CD4-positive, alpha-beta memory T cell (primary cell): ENCODE data around the gene PPP2R3B. TPM values are rescaled to one million over a fixed set of nuclear protein-coding genes. Genes with fewer than 3 reads are reported as not detected.
A peak's percentile ranks its signal among the peaks of the same experiment; 100 is the strongest.

ENCODE experiments used
- CTCF ChIA-PET: fragments of 350-600 bp; sonication (Branson Sonifier 250); formaldehyde crosslinking; loops from one replicate; lab custom pipeline; 2021; ENCODE audit warnings: inconsistent platforms; ENCODE audit not compliant: partially characterized antibody; lab: Charles Lee
- POLR2A ChIA-PET: fragments of 350-600 bp; sonication (Branson Sonifier 250); formaldehyde crosslinking; loops from one replicate; lab custom pipeline; 2021; ENCODE audit not compliant: partially characterized antibody; lab: Charles Lee
- DNase-seq, 5 donors: peaks; one replicate each; pipeline versions ENCODE4 v3.0.0 to v3.0.0-alpha.2; 2020 to 2022; ENCODE audit warnings: mixed read lengths in 1 of 5
- H3K27ac ChIP-seq: one replicate; pipeline ENCODE4 v1.7.0; 2013; ENCODE audit warnings: low read depth, low read length
- H3K27me3 ChIP-seq: 2 replicates; pipeline ENCODE4 v1.7.0; 2013; ENCODE audit warnings: mild to moderate bottlenecking, low read length, moderate library complexity; ENCODE audit not compliant: insufficient read depth
- H3K36me3 ChIP-seq: 2 replicates; pipeline ENCODE4 v1.7.0; 2013; ENCODE audit warnings: mild to moderate bottlenecking, low read length, moderate library complexity; ENCODE audit not compliant: insufficient read depth
- H3K4me1 ChIP-seq: 2 replicates; pipeline ENCODE4 v1.7.0; 2013; ENCODE audit warnings: mild to moderate bottlenecking, low read length, moderate library complexity; ENCODE audit not compliant: insufficient read depth
- H3K4me3 ChIP-seq, 2 donors: one replicate each; pipeline ENCODE4 v1.7.0; 2013; ENCODE audit warnings: low read length in 2 of 2, mild to moderate bottlenecking in 1 of 2
- H3K9me3 ChIP-seq, 2 donors: one replicate each; pipeline ENCODE4 v1.7.0; 2013; ENCODE audit warnings: low read length in 2 of 2, control low read depth in 1 of 2; ENCODE audit not compliant: control insufficient read depth in 1 of 2
- H3K27ac Mint-ChIP-seq, 7 donors: one replicate each; pipeline ENCODE4 v1.8.0; 2020 to 2021; ENCODE audit warnings: mixed read lengths in 7 of 7, mild to moderate bottlenecking in 6 of 7, inconsistent platforms in 3 of 7, moderate library complexity in 3 of 7
- H3K27me3 Mint-ChIP-seq, 2 donors: one replicate each; pipeline ENCODE4 v1.8.0; 2020 to 2021; ENCODE audit warnings: mixed read lengths in 2 of 2
- H3K36me3 Mint-ChIP-seq, 2 donors: one replicate each; pipeline ENCODE4 v1.8.0; 2020 to 2021; ENCODE audit warnings: mixed read lengths in 2 of 2, inconsistent platforms in 1 of 2, mild to moderate bottlenecking in 1 of 2
- H3K4me1 Mint-ChIP-seq, 4 donors: one replicate each; pipeline ENCODE4 v1.8.0; 2020 to 2021; ENCODE audit warnings: mixed read lengths in 4 of 4, mild to moderate bottlenecking in 1 of 4
- H3K4me3 Mint-ChIP-seq, 8 donors: one replicate each; pipeline ENCODE4 v1.8.0; 2020 to 2021; ENCODE audit warnings: mixed read lengths in 8 of 8, mild to moderate bottlenecking in 7 of 8, moderate library complexity in 6 of 8, inconsistent platforms in 3 of 8
- H3K9me3 Mint-ChIP-seq, 8 donors: one replicate each; pipeline ENCODE4 v1.8.0; 2020 to 2021; ENCODE audit warnings: mixed read lengths in 8 of 8, mild to moderate bottlenecking in 5 of 8, inconsistent platforms in 3 of 8, moderate library complexity in 1 of 8
- intact Hi-C: fragments of 100-400 bp; cut with micrococcal nuclease; formaldehyde crosslinking; loops from one replicate; pipeline ENCODE4 v1.15.1; 2023
- polyA plus RNA-seq, 2 donors: library from polyadenylated mRNA; unstranded; fragments of 300-500 nt; fragmentation: Illumina TruSeq; gene quantifications; one replicate each; pipeline ENCODE4 v1.2.3, GENCODE V29; 2021
- total RNA-seq, 2 experiments: library from RNA; stranded (reverse); gene quantifications; one replicate each; pipeline ENCODE4 v1.2.3, GENCODE V29; 2021

The PPP2R3B gene
- total and polyA plus RNA-seq, 4 experiments from 2014 or later, result 8.0 to 45.2 (median 25.3) TPM

DNA sequence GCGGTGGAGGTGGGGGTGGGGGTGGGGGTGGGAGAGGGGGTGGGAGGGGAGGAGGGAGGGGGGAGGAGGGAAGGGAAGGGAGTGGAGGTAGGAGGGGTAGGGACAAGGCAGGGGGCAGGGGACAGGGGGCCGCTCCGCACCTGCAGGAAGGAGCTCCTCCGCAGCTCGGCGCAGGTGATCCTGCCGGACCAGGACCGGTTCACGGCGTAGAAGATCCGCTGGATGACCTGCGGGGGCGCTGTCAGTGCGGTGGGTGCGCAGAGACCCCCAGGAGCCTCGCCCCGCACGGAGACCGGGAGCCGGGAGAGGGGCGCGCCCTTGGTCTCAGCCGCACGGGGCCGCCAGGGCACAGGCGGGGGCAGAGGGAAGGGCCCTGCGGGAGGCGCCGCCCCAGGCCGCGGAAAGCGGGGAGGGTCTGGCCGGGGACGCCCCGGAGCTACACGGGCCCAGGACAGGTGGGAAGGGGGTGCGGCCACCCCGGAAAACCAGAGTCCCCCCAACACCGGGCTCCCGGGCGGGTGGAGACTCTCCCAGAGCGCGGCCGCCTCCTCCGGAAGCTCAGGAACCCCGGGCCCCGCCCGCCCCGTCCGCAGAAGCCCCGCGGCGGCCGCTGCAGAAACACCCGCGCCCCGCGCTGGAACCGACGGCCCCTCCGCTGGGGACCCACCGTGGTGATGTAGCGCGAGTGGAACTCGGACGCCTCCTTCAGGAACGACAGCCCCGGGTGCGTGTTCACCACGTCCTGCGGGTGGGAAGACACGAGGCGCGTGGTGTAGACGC is 40.5 kb downstream of the PPP2R3B start:
- H3K4me3 ChIP-seq, result no peak overlapping the region
- ChIA-PET CTCF (no interaction called here), POLR2A (no interaction called here)
- no peaks in the 10 kb centered on the region for H3K36me3 ChIP-seq
- no peaks in the 10 kb centered on the region for H3K27me3 ChIP-seq
- intact Hi-C loops, result no loop called here
- H3K36me3 Mint-ChIP-seq, result peaks cover 4 to 10% of the 10 kb centered on the region in 2 donors
- H3K27ac Mint-ChIP-seq, result no peak overlapping the region
- H3K9me3 ChIP-seq, result no peaks in the 10 kb centered on the region
- no peaks in the 10 kb centered on the region for H3K27me3 Mint-ChIP-seq
- no peak overlapping the region for H3K27ac ChIP-seq
- peaks cover 0 to 4% (median 0%) of the 10 kb centered on the region in 4 donors for H3K4me1 Mint-ChIP-seq
- DNase-seq, result no peak
- H3K4me1 ChIP-seq, result no peaks in the 10 kb centered on the region
- no peak overlapping the region for H3K4me3 Mint-ChIP-seq
- H3K9me3 Mint-ChIP-seq, result peaks cover 0 to 2% (median 0%) of the 10 kb centered on the region in 8 donors

DNA sequence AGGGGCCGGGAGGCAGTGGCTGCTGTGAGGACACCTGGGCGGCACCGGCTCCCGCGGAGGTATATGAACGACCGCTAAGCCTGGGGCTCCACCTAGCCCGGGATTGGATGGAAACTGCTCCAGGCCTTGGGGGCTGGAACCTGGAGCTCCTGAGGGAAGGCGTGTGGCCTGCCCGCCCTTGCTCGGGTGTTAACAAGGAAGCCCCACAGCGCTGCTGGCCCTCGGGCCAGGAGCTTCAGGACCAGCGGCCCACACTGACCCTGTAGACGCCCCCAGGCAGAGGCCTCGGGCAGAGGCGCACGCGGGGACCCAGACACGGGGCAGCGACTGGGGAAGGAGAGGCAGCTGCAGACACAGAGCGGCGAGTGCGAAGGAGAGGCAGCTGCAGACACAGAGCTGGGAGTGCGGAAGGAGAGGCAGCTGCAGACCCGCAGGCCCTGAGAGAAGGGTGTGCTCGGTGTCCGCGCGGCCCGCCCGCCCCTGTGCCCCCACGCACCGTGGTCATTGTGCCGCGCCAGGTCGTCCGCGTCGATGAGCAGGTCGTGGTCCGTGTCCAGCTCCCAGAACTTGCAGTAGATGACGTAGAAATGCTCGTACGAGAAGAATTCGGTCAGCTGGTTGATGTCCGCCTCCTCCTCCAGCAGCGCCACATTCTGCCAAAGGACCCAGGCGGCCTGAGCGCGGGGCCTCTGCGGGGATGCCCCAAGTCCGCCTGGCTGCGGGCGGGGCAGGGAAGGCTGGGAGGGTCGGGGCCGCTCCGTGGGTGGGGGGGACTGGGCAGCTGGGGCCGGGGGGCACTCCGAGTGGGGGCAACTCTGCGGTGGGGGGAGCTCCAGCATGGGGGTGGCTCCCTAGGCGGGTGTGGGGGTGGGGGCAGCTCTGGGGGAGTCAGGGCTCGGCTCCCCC is 41.4 kb downstream of the PPP2R3B start:
- Mint-ChIP-seq H3K9me3 (peaks cover 0 to 2% (median 0%) of the 10 kb centered on the region in 8 donors), H3K4me1 (peaks cover 0 to 2% (median 0%) of the 10 kb centered on the region in 4 donors), H3K4me3 (no peak overlapping the region), H3K27ac (no peak overlapping the region), H3K27me3 (no peaks in the 10 kb centered on the region), H3K36me3 (peaks cover 4 to 10% of the 10 kb centered on the region in 2 donors)
- H3K27ac ChIP-seq, result no peak overlapping the region
- no peak for DNase-seq
- H3K36me3 ChIP-seq, result no peaks in the 10 kb centered on the region
- H3K4me3 ChIP-seq, result no peak overlapping the region
- intact Hi-C loops, result no loop called here
- no peaks in the 10 kb centered on the region for H3K4me1 ChIP-seq
- ChIA-PET POLR2A (no interaction called here), CTCF (no interaction called here)
- no peaks in the 10 kb centered on the region for H3K27me3 ChIP-seq
- no peaks in the 10 kb centered on the region for H3K9me3 ChIP-seq

DNA sequence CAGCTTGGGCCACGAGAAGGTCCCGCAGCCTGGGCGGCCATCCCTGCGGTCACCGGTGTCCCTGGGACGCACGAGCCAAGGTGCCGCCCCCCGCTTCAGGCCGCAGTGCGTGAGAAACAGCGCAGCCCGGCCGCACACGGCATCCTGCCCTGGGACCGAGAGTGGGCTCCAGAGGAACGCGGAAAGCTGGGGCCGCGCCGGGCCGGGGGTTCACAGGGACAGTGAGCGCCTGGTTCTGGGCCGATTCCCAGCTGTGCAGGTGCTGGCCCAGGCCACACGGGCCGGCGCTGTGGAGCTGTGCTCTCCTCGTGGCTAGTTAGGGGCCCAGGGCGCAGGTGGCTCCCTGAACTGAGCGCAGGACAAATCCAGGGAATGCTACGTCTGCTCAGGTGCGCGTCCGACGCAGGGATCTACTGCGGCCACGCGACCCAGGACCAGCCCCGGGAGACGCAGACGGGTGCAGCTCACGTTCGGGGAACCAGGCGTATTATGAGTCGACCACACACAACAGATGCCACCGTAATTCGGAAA is 42.3 kb downstream of the PPP2R3B start:
- peaks cover 4 to 10% of the 10 kb centered on the region in 2 donors for H3K36me3 Mint-ChIP-seq
- no peak overlapping the region for H3K27ac Mint-ChIP-seq
- H3K9me3 Mint-ChIP-seq, result peaks cover 0 to 2% (median 0%) of the 10 kb centered on the region in 8 donors
- H3K4me1 Mint-ChIP-seq, result no peaks in the 10 kb centered on the region
- Histone ChIP-seq H3K4me1 (no peaks in the 10 kb centered on the region), H3K36me3 (no peaks in the 10 kb centered on the region), H3K27ac (no peak overlapping the region), H3K27me3 (no peaks in the 10 kb centered on the region), H3K9me3 (no peaks in the 10 kb centered on the region), H3K4me3 (no peak overlapping the region)
- DNase-seq, result no peak
- ChIA-PET CTCF (no interaction called here), POLR2A (no interaction called here)
- intact Hi-C loops, result no loop called here
- H3K27me3 Mint-ChIP-seq, result no peaks in the 10 kb centered on the region
- H3K4me3 Mint-ChIP-seq, result no peak overlapping the region

DNA sequence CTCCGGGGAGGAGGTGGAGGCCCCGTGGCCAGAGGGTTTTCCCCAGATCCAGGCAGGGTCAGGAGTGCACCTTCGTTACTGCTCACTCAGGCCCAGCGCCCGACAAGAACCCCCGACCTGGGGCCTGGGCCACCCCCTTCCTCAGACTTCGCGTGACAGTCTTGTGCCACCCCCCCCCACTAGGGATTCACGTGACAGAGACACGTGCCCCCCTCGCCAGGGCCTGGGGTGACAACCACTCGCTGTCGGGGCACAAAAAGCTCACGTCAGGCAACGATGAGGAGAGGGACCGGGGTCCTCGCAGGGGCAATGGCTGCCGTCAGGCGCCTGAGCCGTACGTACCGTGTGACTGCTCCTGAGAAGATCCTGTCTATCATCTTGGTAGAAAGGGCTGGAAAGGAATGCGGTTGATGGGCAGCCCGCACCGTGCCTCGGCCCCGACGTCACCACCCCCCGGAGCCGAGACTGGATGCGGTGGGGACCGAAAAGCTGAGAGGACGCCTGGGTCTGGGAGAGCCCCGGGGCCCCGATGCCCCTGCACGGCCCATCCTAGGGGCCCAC is 45.1 kb downstream of the PPP2R3B start:
- no peaks in the 10 kb centered on the region for H3K27me3 ChIP-seq
- POLR2A ChIA-PET, result no interaction called here
- H3K36me3 ChIP-seq, result no peaks in the 10 kb centered on the region
- Mint-ChIP-seq H3K27ac (no peak overlapping the region), H3K36me3 (peaks cover 12 to 16% of the 10 kb centered on the region in 2 donors), H3K4me1 (no peaks in the 10 kb centered on the region), H3K4me3 (no peak overlapping the region), H3K27me3 (no peaks in the 10 kb centered on the region), H3K9me3 (peaks cover 0 to 4% (median 0%) of the 10 kb centered on the region in 8 donors)
- H3K4me3 ChIP-seq, result no peak overlapping the region
- H3K9me3 ChIP-seq, result no peaks in the 10 kb centered on the region
- intact Hi-C loops, result no loop called here
- CTCF ChIA-PET, result no interaction called here
- no peak overlapping the region for H3K27ac ChIP-seq
- no peaks in the 10 kb centered on the region for H3K4me1 ChIP-seq
- no peak for DNase-seq

DNA sequence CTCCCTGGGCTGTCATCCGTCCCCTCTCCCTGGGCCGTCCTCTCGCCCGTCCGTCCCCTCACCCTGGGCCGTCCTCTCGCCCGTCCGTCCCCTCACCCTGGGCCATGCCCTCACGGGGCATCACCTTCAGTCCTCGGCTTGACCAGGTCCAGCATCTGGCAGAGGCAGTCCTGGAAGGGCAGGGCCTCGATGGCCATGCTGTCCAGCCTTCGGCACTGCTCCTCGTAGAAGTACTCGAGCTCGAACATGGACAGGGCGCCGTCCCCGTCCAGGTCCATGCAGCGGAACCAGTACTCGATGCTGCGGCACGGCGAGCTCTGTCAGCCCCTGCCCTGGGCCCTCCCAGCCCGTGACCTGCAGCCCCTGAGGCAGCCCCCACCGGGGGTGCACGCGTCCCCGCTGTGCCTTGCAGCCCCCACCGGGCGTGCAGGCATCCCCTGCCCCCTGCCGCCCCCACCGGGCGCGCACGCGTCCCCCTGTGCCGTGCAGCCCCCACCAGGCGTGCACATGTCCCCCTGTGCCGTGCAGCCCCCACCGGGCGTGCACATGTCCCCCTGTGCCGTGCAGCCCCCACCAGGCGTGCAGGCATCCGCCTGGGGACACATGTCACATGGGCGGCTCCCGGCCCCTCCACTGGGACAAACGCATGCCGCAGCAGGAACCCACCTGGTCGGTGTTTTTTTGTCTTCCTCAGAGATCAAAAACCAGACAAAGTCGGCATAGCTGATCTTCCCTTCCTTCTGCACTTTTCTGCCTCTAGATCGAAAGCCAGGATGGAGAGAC is 45.9 kb downstream of the PPP2R3B start:
- Histone ChIP-seq H3K4me1 (no peaks in the 10 kb centered on the region), H3K27ac (no peak overlapping the region), H3K27me3 (no peaks in the 10 kb centered on the region), H3K4me3 (no peak overlapping the region), H3K36me3 (no peaks in the 10 kb centered on the region), H3K9me3 (no peaks in the 10 kb centered on the region)
- H3K4me3 Mint-ChIP-seq, result peak overlapping the region in 1 of 8 donors; percentile 48
- intact Hi-C loops, result no loop called here
- ChIA-PET CTCF (no interaction called here), POLR2A (no interaction called here)
- DNase-seq, result no peak
- H3K9me3 Mint-ChIP-seq, result peaks cover 0 to 4% (median 0%) of the 10 kb centered on the region in 8 donors
- no peak overlapping the region for H3K27ac Mint-ChIP-seq
- peaks cover 17 to 22% of the 10 kb centered on the region in 2 donors for H3K36me3 Mint-ChIP-seq
- H3K4me1 Mint-ChIP-seq, result no peaks in the 10 kb centered on the region
- H3K27me3 Mint-ChIP-seq, result no peaks in the 10 kb centered on the region

DNA sequence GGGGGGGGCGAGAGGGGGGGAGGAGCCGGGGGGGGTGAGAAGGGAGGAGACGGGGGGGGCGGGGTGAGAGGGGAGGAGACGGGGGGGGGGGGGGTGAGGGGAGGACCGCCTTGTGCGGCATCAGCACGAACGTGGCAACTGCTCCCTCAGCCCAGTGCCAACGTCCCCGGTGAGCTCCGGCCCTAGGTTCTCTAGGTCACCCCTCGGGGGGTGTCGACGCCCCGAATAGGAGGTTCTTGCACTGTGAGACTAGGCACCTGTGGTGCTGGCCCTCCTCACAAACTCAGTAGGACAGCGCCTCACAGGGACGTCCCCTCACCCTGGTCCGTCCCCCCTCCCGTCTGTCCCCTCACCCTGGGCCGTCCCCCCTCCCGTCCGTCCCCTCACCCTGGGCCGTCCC is 46.6 kb downstream of the PPP2R3B start:
- no peak overlapping the region for H3K4me3 Mint-ChIP-seq
- no peaks in the 10 kb centered on the region for H3K4me1 Mint-ChIP-seq
- Histone ChIP-seq H3K36me3 (no peaks in the 10 kb centered on the region), H3K4me1 (no peaks in the 10 kb centered on the region), H3K9me3 (no peaks in the 10 kb centered on the region), H3K27ac (no peak overlapping the region), H3K27me3 (no peaks in the 10 kb centered on the region), H3K4me3 (no peak overlapping the region)
- H3K9me3 Mint-ChIP-seq, result peaks cover 0 to 4% (median 0%) of the 10 kb centered on the region in 8 donors
- intact Hi-C loops, result no loop called here
- DNase-seq, result no peak
- ChIA-PET CTCF (no interaction called here), POLR2A (no interaction called here)
- peaks cover 17 to 26% of the 10 kb centered on the region in 2 donors for H3K36me3 Mint-ChIP-seq
- no peaks in the 10 kb centered on the region for H3K27me3 Mint-ChIP-seq
- no peak overlapping the region for H3K27ac Mint-ChIP-seq
